ENCODE results near the gene PACS1.

PACS1 gene

DNA sequence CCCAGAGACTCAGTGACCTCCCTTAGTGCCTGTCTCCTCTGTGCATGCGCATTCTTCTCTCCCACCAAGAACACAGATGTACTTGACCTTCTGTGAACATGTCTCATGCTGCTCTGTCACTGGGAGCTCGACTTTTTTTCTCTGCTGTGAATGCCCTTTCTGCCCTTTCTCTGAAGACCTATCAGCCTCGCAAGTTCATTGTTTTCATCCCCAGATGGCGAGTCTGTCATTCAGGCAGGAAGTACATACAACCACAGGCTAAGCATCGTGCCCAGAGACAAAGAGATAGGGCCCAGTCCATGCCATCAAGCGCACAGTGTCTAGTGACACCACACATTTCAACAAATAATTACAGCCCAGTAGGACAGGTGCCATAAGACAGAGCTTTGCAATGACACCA is 148.0 kb downstream of the PACS1 start:
- TF ChIP-seq, protein P1, sequence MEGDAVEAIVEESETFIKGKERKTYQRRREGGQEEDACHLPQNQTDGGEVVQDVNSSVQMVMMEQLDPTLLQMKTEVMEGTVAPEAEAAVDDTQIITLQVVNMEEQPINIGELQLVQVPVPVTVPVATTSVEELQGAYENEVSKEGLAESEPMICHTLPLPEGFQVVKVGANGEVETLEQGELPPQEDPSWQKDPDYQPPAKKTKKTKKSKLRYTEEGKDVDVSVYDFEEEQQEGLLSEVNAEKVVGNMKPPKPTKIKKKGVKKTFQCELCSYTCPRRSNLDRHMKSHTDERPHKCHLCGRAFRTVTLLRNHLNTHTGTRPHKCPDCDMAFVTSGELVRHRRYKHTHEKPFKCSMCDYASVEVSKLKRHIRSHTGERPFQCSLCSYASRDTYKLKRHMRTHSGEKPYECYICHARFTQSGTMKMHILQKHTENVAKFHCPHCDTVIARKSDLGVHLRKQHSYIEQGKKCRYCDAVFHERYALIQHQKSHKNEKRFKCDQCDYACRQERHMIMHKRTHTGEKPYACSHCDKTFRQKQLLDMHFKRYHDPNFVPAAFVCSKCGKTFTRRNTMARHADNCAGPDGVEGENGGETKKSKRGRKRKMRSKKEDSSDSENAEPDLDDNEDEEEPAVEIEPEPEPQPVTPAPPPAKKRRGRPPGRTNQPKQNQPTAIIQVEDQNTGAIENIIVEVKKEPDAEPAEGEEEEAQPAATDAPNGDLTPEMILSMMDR (IDR thresholded peaks at IDR 0.05): no peak
- Histone ChIP-seq H3K9me3 (no peaks in the 10 kb centered on the region), H3K27ac (no peak overlapping the region), H3K36me3 (peaks cover 42 to 81% (median 55%) of the 10 kb centered on the region in 3 donors), H3K4me1 (peaks cover 0 to 2% (median 0%) of the 10 kb centered on the region in 4 donors), H3K27me3 (no peaks in the 10 kb centered on the region), H3K4me3 (no peak overlapping the region)
- intact Hi-C loops (cut with DNase I; ENCODE audit: low total_unique reads): no loop called here
- peak in 1 of 2 donors; percentile 29 for DNase-seq

DNA sequence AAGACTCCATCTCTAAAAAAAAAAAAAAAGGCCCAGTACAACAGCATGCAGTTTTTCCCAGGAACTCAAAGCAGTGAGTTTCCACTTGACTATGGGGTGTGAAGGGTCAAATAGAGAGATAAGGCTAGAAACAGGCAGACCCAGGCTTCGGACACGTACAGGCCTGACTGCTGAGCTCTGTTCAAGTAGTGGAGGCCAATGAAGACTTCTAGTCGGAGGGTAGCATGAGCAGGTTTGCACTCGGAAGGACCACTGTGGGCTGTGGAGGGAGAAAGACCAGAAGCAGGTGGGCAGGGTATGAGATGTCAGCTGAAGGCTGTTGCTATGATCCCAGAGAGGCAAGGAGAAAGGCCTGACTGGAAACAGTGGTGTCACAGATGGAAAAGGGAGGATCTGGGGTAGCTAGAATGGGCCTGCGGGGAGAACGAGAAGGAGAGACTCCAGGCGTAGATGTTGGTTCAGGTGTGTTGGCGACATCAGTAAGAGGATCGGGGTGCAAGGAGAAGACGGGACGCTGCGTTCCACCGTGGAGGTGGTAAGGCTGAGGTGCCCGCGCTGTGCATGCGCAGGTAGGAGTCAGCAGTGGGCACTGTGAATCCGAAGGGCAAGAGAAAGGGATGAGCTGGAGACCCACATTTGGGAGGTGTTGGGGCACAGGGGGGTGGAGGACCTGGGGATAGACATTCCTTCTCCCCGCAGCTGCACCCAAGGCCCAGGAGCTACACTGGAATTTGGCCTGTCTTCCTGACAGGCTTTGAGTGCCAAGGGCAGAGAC is 149.0 kb downstream of the PACS1 start:
- Histone ChIP-seq H3K27me3 (no peaks in the 10 kb centered on the region), H3K4me1 (peaks cover 0 to 4% (median 0%) of the 10 kb centered on the region in 4 donors), H3K36me3 (peaks cover 42 to 76% (median 53%) of the 10 kb centered on the region in 3 donors), H3K27ac (no peak overlapping the region), H3K9me3 (no peaks in the 10 kb centered on the region), H3K4me3 (no peak overlapping the region)
- DNase-seq: peak; percentile 13 to 59
- TF ChIP-seq, protein P1 (IDR thresholded peaks at IDR 0.05): no peak
- intact Hi-C loops (cut with DNase I; ENCODE audit: low total_unique reads): no loop called here

DNA sequence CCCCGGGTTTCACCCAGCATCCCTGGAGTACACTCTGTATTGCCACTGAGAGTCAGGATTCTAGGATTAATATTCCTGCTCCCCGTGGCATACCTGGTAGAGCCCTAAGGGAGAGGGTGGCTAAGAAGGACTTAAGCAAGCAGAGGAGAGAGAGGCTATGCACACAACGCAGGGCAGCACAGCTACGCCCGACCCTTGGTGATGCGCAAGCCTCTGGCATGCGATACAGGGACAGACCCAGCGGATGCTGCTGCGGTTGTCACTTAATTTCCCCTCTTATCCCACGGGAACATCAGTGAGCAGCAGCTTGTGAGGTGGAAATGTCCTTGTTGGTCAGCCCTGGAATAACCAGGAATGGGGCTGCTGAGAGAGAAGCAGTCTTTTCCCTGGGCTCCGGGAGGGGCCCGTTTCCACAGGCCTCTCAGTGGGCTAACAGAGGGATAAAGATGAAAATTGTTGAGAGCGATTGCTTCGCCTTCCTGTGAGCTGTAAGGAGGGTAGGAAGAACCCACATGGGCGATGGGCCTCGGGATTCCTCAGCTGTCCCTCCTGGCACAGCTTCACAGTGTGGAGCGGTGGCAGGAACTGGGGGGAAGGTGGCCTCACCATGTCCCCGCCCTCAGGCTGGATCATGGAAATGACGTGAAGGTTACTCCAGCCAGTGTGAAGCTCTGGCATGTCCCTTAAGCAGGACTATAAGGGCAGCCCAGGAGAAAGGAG is 149.9 kb downstream of the PACS1 start:
- Histone ChIP-seq H3K27ac (no peak overlapping the region), H3K36me3 (peaks cover 40 to 80% (median 48%) of the 10 kb centered on the region in 3 donors), H3K9me3 (no peaks in the 10 kb centered on the region), H3K4me1 (peaks cover 0 to 4% (median 0%) of the 10 kb centered on the region in 4 donors), H3K4me3 (no peak overlapping the region), H3K27me3 (no peaks in the 10 kb centered on the region)
- intact Hi-C loops (cut with DNase I; ENCODE audit: low total_unique reads): no loop called here
- DNase-seq: peak; percentile 11 to 45
- TF ChIP-seq, protein P1 (IDR thresholded peaks at IDR 0.05): no peak

DNA sequence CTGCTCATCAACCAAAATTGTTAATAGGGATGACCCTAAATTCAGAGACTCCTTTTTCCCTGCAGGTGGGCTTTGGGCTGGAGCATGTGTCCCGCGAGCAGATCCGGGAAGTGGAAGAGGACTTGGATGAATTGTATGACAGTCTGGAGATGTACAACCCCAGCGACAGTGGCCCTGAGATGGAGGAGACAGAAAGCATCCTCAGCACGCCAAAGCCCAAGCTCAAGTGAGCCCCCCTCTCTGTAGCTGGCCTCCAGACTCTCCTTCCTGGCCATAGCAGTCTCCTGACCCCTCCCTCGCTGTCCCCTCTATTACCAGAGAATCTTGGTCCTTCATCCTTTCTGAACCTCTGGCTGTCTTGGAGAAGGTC is 150.5 kb downstream of the PACS1 start:
- peak in 1 of 2 donors; percentile 60 for DNase-seq
- H3K4me3 ChIP-seq: no peak overlapping the region
- no peak overlapping the region for H3K27ac ChIP-seq
- intact Hi-C loops (cut with DNase I; ENCODE audit: low total_unique reads): no loop called here
- H3K9me3 ChIP-seq: no peaks in the 10 kb centered on the region
- H3K4me1 ChIP-seq: peaks cover 0 to 4% (median 0%) of the 10 kb centered on the region in 4 donors
- TF ChIP-seq, protein P1 (IDR thresholded peaks at IDR 0.05): no peak
- no peaks in the 10 kb centered on the region for H3K27me3 ChIP-seq
- peaks cover 35 to 80% (median 48%) of the 10 kb centered on the region in 3 donors for H3K36me3 ChIP-seq

DNA sequence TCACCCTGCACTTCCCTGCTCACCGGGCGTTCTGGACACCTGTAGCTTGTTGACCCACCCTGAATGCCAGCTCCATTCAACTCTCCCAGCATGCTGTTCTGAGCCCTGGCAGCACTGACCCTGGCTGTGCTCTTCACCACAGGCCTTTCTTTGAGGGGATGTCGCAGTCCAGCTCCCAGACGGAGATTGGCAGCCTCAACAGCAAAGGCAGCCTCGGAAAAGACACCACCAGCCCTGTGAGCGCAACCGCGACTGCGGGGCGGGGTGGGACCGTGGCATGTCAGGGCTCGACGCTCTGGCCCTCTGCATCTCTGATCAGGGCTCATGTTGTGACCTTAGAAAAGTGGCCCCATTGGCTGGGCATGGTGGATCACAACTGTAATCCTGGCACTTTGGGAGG is 150.9 kb downstream of the PACS1 start:
- peak; percentile 10 to 50 for DNase-seq
- intact Hi-C loops (cut with DNase I; ENCODE audit: low total_unique reads): no loop called here
- Histone ChIP-seq H3K4me3 (no peak overlapping the region), H3K4me1 (peaks cover 0 to 4% (median 0%) of the 10 kb centered on the region in 4 donors), H3K27me3 (no peaks in the 10 kb centered on the region), H3K9me3 (no peaks in the 10 kb centered on the region), H3K36me3 (peaks cover 34 to 81% (median 46%) of the 10 kb centered on the region in 3 donors), H3K27ac (no peak overlapping the region)
- TF ChIP-seq, protein P1 (IDR thresholded peaks at IDR 0.05): no peak
